Thymus (tissue), 11 donors: ENCODE results near the gene IL1B. TPM values are rescaled to one million over a fixed set of nuclear protein-coding genes. Genes with fewer than 3 reads are reported as not detected.

Source experiments
- DNase-seq, 9 donors: peaks; one replicate each; pipeline ENCODE4 v3.0.0-alpha.2; 2013; ENCODE audit warnings: low spot score in 9 of 9, low read depth in 6 of 9, missing footprints in 1 of 9
- H3K27ac ChIP-seq, 2 donors: one replicate each; pipeline ENCODE4 v1.5.1; 2013; ENCODE audit warnings: control low read depth in 1 of 2, low read depth in 1 of 2, low read length in 1 of 2, mild to moderate bottlenecking in 1 of 2, moderate library complexity in 1 of 2
- H3K27me3 ChIP-seq, 2 donors: one replicate each; pipeline ENCODE4 v1.5.1; 2013; ENCODE audit warnings: low read length in 1 of 2; ENCODE audit not compliant: control insufficient read depth in 2 of 2, insufficient read depth in 1 of 2
- H3K36me3 ChIP-seq, 2 donors: one replicate each; pipeline ENCODE4 v1.5.1; 2013; ENCODE audit warnings: low read length in 1 of 2, mild to moderate bottlenecking in 1 of 2, moderate library complexity in 1 of 2; ENCODE audit not compliant: control insufficient read depth in 2 of 2, insufficient read depth in 2 of 2
- H3K4me1 ChIP-seq, 2 donors: one replicate each; pipeline ENCODE4 v1.5.1; 2013; ENCODE audit warnings: low read length in 2 of 2; ENCODE audit not compliant: control insufficient read depth in 2 of 2, insufficient read depth in 2 of 2
- H3K4me3 ChIP-seq, 2 donors: one replicate each; pipeline ENCODE4 v1.5.1; 2013; ENCODE audit warnings: low read length in 2 of 2, control low read depth in 1 of 2, mild to moderate bottlenecking in 1 of 2
- H3K9me3 ChIP-seq, 2 donors: one replicate each; pipeline ENCODE4 v1.5.1; 2013; ENCODE audit warnings: low read length in 1 of 2, mild to moderate bottlenecking in 1 of 2; ENCODE audit not compliant: control insufficient read depth in 2 of 2, insufficient read depth in 1 of 2
- WGBS: extraction: QIAGEN DNeasy Blood & Tissue Kit; methylation state at CpG from one replicate; pipeline ENCODE4 v1.1.7; 2013; 5-methylcytosine and 5-hydroxymethylcytosine counted together
- polyA plus RNA-seq: library from polyadenylated mRNA; stranded (reverse); fragments of 200-250 nt; gene quantifications from one replicate; pipeline ENCODE4 v1.2.3, GENCODE V29; 2013
- total RNA-seq: library from RNA; stranded (reverse); fragments of 120-200 nt; gene quantifications from one replicate; pipeline ENCODE4 v1.2.4, GENCODE V29; 2013
- donor health status: healthy.

The IL1B gene
- total and polyA plus RNA-seq, 2 donors: 3.4 to 13.8 TPM

GRCh38 chr2:112813280-112813966, 23.2 kb downstream of the IL1B start:
- no peak overlapping the region for H3K27ac ChIP-seq
- DNase-seq: no peak
- no peaks in the 10 kb centered on the region for H3K9me3 ChIP-seq
- no peak overlapping the region for H3K4me3 ChIP-seq
- no peaks in the 10 kb centered on the region for H3K36me3 ChIP-seq
- H3K27me3 ChIP-seq: no peaks in the 10 kb centered on the region
- WGBS: 97% methylated on average over 10 of the region's 10 CpGs
- H3K4me1 ChIP-seq: peaks cover 0 to 12% of the 10 kb centered on the region in 2 donors

GRCh38 chr2:112812318-112813267, 24.0 kb downstream of the IL1B start:
- no peak for DNase-seq
- H3K27ac ChIP-seq: no peak overlapping the region
- H3K4me3 ChIP-seq: no peak overlapping the region
- H3K4me1 ChIP-seq: peaks cover 0 to 10% of the 10 kb centered on the region in 2 donors
- 82% methylated on average over 14 of the region's 14 CpGs for whole genome bisulfite sequencing
- H3K36me3 ChIP-seq: no peaks in the 10 kb centered on the region
- no peaks in the 10 kb centered on the region for H3K27me3 ChIP-seq
- no peaks in the 10 kb centered on the region for H3K9me3 ChIP-seq

DNA sequence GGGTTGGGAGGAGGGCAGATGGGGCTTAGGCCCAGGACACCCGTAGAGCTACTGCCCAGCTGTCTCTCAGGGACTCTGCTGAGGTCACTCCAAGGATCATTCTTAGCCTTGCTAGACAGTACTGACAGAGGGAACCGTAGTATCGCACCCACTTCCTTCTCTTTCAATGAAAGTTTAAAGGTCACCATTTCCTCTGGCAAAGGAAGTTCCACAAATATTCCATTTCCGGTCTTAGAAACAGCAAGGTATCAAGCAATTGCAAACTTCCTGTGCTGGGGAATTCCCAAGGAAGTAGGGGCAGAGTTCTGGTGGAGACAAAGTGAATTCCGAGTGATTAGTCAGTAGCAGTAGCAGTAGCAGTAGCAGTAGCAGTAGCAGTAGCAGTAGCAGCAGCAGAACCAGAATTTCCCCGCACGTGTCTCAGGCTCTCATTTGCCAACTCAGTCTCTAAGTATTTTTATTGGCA, 24.7 kb downstream of the IL1B start:
- Histone ChIP-seq H3K27ac (no peak overlapping the region), H3K36me3 (no peaks in the 10 kb centered on the region), H3K27me3 (no peaks in the 10 kb centered on the region), H3K9me3 (no peaks in the 10 kb centered on the region), H3K4me3 (no peak overlapping the region), H3K4me1 (peaks cover 0 to 10% of the 10 kb centered on the region in 2 donors)
- DNase-seq: no peak
- WGBS: 81% methylated on average over 7 of the region's 7 CpGs

- Histone ChIP-seq H3K27ac (no peak overlapping the region), H3K36me3 (no peaks in the 10 kb centered on the region)
- WGBS: over 99% methylated on average over 3 of the region's 3 CpGs
Observed at GRCh38 chr2:112811276-112811831, 25.2 kb downstream of the IL1B start.

DNA sequence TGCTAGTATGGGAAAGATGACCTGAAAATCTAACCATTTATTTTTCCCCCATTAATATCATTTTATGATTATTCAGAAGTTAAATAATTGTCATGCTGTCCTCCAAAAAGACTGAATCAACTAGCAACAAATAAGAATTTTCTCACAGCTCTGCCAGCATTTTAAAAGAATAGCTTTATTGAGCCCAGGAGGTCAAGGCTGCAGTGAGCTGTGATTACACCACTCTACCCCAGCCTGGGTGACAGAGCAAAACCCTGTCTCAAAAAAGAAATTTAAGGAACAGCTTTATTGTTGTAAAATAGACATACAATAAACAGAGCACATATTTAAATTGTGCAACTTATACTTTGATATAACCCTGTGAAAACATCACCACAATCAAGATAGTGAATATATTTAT, 27.5 kb downstream of the IL1B start:
- Histone ChIP-seq H3K4me1 (peaks cover 0 to 8% of the 10 kb centered on the region in 2 donors), H3K9me3 (no peaks in the 10 kb centered on the region), H3K4me3 (no peak overlapping the region), H3K36me3 (no peaks in the 10 kb centered on the region), H3K27ac (no peak overlapping the region), H3K27me3 (no peaks in the 10 kb centered on the region)
- DNase-seq: no peak

More at GRCh38 chr2:112811276-112811831, 25.2 kb downstream of the IL1B start:
- no peak for DNase-seq
- Histone ChIP-seq H3K27me3 (no peaks in the 10 kb centered on the region), H3K4me1 (peaks cover 0 to 10% of the 10 kb centered on the region in 2 donors), H3K4me3 (no peak overlapping the region), H3K9me3 (no peaks in the 10 kb centered on the region)

GRCh38 chr2:112807233-112807807, 29.3 kb downstream of the IL1B start:
- H3K4me3 ChIP-seq: no peak overlapping the region
- H3K9me3 ChIP-seq: no peaks in the 10 kb centered on the region
- WGBS: 96% methylated on average over 3 of the region's 3 CpGs
- H3K27ac ChIP-seq: no peak overlapping the region
- H3K27me3 ChIP-seq: no peaks in the 10 kb centered on the region
- H3K4me1 ChIP-seq: peaks cover 0 to 2% of the 10 kb centered on the region in 2 donors
- no peaks in the 10 kb centered on the region for H3K36me3 ChIP-seq
- no peak for DNase-seq

GRCh38 chr2:112805542-112805941, 31.0 kb downstream of the IL1B start:
- Histone ChIP-seq H3K27ac (no peak overlapping the region), H3K27me3 (no peaks in the 10 kb centered on the region), H3K36me3 (no peaks in the 10 kb centered on the region), H3K4me1 (no peaks in the 10 kb centered on the region), H3K9me3 (no peaks in the 10 kb centered on the region), H3K4me3 (no peak overlapping the region)
- DNase-seq: no peak
- 98% methylated on average over 11 of the region's 11 CpGs for WGBS

DNA sequence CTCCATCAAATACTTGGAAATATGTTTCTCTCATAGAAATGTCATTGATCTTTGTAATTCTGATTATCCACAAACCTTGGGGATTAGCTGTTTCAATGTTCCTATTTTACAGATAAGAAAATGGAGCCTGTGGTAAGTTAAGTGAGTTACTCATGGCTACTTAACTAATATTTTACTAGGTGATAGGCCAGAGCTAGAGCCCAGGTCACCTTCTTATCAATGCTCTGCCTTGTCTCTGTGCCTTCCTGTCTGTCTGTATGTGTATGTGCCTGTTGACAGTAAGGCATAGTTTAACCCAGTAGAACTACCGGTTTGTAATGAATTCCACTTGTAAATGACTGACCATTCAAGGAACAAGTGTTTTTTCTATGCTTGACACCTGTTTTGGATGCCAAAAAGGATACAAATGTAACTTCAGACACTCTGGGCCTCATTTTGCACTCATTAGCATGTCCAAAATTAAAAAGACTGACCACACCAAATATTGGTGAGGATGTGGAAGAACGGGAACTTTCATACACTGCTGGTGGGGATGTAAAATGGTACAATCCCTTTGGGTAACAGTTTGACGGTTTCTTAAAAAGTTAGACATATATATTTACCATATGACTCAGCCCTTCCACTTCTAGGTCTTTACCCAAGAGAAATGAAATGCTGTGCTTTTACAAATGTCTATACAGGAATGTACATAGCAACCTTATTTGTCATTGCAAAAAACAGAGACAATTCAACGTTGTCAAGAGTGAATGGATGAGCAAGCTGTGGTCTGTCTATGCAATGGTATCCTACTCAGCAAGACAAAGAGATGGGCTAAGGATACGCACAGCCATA, 32.7 kb downstream of the IL1B start:
- Histone ChIP-seq H3K4me1 (no peaks in the 10 kb centered on the region), H3K27me3 (no peaks in the 10 kb centered on the region)
- 92% methylated on average over 5 of the region's 5 CpGs for WGBS

More for the DNA sequence above, 32.7 kb downstream of the IL1B start:
- no peak overlapping the region for H3K4me3 ChIP-seq
- no peaks in the 10 kb centered on the region for H3K9me3 ChIP-seq
- no peaks in the 10 kb centered on the region for H3K36me3 ChIP-seq
- DNase-seq: no peak
- no peak overlapping the region for H3K27ac ChIP-seq
